RWPE1 (cell line): Measurements from ENCODE around the gene GMIP.

ENCODE experiments used
- CTCF ChIA-PET: fragments of 350-600 bp; sonication (Branson Sonifier 250); formaldehyde crosslinking; extraction: SDS; loops from one replicate; lab custom pipeline; 2021; lab: Yijun Ruan, JAX
- POLR2A ChIA-PET: fragments of 400-600 bp; formaldehyde crosslinking; extraction: SDS; loops from one replicate; lab custom pipeline; 2020; ENCODE audit warnings: antibody characterized with exemption; ENCODE audit not compliant: low non-redundant PET; lab: Yijun Ruan, JAX
- DNase-seq: peaks from one replicate; pipeline ENCODE4 v3.0.0; 2012; ENCODE audit warnings: low spot score
- H3K27ac ChIP-seq: fragments of 450-650 bp; 2 replicates; pipeline ENCODE4 v1.5.1; 2017
- TF ChIP-seq, protein P1 (sequence below): fragments of 450-650 bp; conservative IDR thresholded peaks from 2 replicates; pipeline ENCODE4 v1.5.1; 2017; ENCODE audit warnings: low read depth, mild to moderate bottlenecking

Gene GMIP

DNA sequence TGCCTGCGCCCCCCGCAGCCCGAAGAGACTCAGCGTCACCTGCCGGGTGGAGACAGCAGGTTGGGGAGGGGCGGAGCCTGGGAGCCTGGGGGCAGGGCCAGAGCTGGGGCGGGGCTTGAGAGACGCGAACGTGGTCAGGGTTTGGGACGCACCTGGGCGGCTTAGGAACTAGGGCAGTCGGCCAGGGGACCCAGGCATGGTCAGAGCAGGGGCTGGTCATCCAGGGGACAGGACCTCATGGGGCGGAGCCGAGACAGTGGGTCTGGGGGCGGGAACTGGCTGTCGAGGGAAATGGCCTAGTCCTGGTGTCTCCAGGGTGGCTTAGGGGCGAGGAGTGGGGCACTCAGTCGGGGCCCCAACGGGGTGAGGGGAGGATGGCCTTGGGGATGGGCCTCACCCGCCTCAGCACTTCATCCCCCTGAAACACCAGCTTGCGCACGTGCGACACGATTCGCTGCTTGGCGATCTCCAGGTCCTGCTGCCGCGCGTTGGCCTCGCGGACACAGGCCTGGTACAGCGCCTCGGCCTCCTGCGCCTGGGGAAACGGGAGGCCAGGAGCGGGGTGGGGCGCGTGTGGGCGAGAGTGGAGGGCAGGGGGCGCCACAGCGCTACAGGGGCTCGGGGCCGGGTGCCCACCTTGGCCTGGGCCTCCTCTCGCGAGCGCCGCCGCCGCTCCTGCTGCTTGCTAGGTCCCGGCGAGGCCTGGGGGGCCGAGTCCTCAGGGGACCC is 5.8 kb downstream of the GMIP start:
- TF ChIP-seq, protein P1, sequence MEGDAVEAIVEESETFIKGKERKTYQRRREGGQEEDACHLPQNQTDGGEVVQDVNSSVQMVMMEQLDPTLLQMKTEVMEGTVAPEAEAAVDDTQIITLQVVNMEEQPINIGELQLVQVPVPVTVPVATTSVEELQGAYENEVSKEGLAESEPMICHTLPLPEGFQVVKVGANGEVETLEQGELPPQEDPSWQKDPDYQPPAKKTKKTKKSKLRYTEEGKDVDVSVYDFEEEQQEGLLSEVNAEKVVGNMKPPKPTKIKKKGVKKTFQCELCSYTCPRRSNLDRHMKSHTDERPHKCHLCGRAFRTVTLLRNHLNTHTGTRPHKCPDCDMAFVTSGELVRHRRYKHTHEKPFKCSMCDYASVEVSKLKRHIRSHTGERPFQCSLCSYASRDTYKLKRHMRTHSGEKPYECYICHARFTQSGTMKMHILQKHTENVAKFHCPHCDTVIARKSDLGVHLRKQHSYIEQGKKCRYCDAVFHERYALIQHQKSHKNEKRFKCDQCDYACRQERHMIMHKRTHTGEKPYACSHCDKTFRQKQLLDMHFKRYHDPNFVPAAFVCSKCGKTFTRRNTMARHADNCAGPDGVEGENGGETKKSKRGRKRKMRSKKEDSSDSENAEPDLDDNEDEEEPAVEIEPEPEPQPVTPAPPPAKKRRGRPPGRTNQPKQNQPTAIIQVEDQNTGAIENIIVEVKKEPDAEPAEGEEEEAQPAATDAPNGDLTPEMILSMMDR = no peak
- ChIA-PET POLR2A (no interaction called here), CTCF (no interaction called here)
- DNase-seq = no peak
- no peak overlapping the region for H3K27ac ChIP-seq

DNA sequence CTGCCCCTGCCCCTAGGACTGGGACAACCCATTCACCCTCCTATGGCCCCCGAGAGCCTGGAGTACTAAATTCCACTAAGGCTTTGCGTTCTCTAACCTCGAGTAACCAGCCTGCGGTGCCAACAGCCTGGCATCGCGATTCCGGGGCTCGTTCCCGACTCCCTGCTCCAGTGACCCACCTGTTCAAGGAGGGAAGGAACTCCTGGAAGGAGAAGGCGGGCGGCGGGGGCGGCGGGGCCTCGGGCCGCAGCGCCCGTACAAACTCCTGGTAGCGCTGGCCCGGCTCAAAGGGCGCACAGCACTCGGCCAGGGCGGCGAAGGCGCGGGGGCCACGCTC is 6.3 kb downstream of the GMIP start:
- CTCF ChIA-PET = no interaction called here
- TF ChIP-seq, protein P1 = no peak
- POLR2A ChIA-PET = no interaction called here
- H3K27ac ChIP-seq = peak overlapping the region; percentile 10; the same call in 1 of the 2 replicates
- no peak for DNase-seq

DNA sequence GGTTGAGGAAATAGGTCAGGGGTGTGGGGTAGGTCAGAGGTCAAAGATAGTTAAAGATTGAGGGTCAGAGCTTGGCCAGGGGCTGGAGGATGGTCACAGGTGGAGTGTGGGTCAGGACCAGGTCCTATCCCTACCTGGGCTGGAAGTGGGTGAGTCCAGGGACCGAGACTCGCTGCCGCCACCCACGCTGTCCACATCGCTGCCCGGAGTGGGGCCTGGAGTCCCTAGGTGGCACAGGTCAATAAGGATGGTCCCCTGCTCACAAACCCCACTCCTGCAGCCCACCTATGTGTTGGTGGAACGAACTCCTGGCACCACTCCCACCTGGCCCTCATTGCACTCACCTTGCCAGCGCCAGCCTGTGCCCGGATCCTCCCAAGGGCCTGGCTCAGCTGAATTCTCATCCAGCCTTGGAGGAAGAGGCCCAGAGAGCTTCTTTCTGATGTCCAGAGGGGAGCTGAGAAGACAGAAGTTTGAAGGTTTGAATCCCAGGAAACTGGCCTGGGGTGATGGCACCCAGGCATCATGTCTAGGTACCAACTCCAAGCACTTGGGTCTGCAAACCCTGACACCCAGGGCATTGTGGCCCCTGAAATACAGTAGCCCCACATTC is 6.8 kb downstream of the GMIP start:
- no peak for DNase-seq
- ChIA-PET CTCF (no interaction called here), POLR2A (no interaction called here)
- H3K27ac ChIP-seq = peak overlapping the region; percentile 10
- TF ChIP-seq, protein P1 = no peak

DNA sequence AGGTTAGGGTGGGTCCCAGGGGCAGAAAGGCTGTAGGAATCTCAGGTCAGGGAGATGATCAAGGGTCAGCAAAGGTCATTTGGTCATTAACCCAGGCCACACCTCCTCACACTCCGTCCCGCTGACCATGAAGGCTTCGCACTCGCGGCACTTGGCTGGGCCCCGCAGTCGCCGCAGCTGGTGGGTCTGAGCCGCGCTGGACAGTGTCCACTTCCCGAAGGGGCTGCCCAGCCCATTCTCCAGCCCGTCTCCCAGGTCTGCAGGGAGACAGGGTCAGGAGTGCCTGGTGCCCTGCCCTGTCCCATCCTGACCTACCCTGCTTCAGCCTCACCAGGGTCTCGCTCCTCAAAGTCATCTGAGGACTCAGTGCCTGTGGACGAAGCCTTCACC is 8.1 kb downstream of the GMIP start:
- no peak for DNase-seq
- CTCF ChIA-PET = interaction anchor here (0.8 to 1.1 kb wide), 2 partner anchors 77 to 103 kb away, joined by 3 to 8 read pairs; no protein-coding TSS in a partner anchor
- TF ChIP-seq, protein P1 = no peak
- H3K27ac ChIP-seq = no peak overlapping the region
- POLR2A ChIA-PET = no interaction called here

DNA sequence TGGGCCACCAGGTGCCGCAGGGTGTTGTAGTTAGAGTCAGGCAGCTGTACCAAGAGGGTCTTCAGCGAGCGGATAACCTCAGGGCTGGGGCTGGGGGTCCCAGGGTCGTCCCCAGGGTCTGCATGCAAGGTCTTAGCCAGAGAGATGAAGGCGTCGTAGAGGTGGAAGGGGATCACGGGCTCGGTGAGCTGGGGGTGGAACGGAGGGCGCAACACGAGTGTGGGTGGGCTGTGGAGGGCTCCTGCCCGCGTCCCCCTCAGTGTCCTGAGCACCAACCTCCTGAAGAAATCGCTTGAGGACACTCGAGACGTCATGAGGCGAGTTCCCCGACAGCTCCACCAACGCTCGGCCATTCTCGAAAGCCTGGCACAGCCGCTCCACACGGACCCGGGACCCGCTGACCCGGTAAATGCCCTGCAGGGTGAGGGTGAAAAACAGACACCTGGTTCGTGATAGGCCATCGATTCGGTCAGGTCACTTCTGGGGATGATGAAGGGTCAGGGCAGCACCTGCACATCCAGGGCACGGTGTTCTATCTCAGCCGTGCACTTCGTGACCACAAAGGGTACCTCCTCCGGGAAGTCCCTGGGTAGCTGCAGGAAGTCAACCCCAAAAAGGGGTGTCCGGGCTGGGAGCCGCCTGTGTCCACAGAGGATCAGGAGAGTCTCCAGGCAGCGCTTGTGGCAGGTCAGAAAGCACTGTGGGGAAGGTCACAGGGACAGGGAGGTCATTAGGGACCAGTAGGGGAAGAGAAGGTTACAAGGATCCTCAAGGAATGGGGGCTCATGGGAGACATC is 8.7 kb downstream of the GMIP start:
- TF ChIP-seq, protein P1 = no peak
- POLR2A ChIA-PET = no interaction called here
- DNase-seq = no peak
- no peak overlapping the region for H3K27ac ChIP-seq
- CTCF ChIA-PET = interaction anchor here (1.1 to 1.3 kb wide), 2 partner anchors 10 to 103 kb away, joined by 3 to 4 read pairs; no protein-coding TSS in a partner anchor
